Glomerular visceral epithelial cell (primary cell): ENCODE measurements around the gene WDR74.
"Not testable (repeated sequence)": the region's sequence is repeated elsewhere in the genome, so short reads cannot be mapped to it uniquely, and the experiment has no call there.

Experiments used
- DNase-seq: peaks from one replicate; pipeline ENCODE4 v3.0.0-alpha.2; 2016; ENCODE audit errors: extremely low spot score

WDR74 gene

GRCh38 chr11:62839050-62839945, at the start of gene WDR74:
WDR74 (minus strand) TSS chr11:62839590; CDS start chr11:62839570, 20 bp downstream.
- DNase-seq = peak; percentile 84

- DNase-seq = no peak
Measured at GRCh38 chr11:62889126-62889483, 49.7 kb upstream of the WDR74 start.

- DNase-seq = no peak
Measured at GRCh38 chr11:62888406-62888805, 49.0 kb upstream of the WDR74 start.

GRCh38 chr11:62885137-62885750, 45.9 kb upstream of the WDR74 start:
- DNase-seq = no peak

GRCh38 chr11:62883673-62884072, 44.3 kb upstream of the WDR74 start:
- DNase-seq = no peak

GRCh38 chr11:62882788-62883501, 43.6 kb upstream of the WDR74 start:
- DNase-seq = no peak

GRCh38 chr11:62882431-62882749, 43.0 kb upstream of the WDR74 start:
- DNase-seq = no peak

- peak; percentile 95 for DNase-seq
Measured at GRCh38 chr11:62881579-62882430, 42.4 kb upstream of the WDR74 start.

- peak; percentile 85 for DNase-seq
Measured at GRCh38 chr11:62880803-62881578, 41.6 kb upstream of the WDR74 start, which contains the start of gene SLC3A2. SLC3A2 (plus strand) TSS chr11:62880896; CDS start chr11:62881024, 128 bp downstream.

- DNase-seq = peak; percentile 37
Measured at GRCh38 chr11:62880231-62880802, 40.9 kb upstream of the WDR74 start.

GRCh38 chr11:62879235-62879978, 40.0 kb upstream of the WDR74 start:
- no peak for DNase-seq

GRCh38 chr11:62876712-62877111, 37.3 kb upstream of the WDR74 start:
- DNase-seq = no peak

GRCh38 chr11:62875698-62876478, 36.5 kb upstream of the WDR74 start:
- no peak for DNase-seq

GRCh38 chr11:62874851-62875250, 35.5 kb upstream of the WDR74 start:
- DNase-seq = no peak

GRCh38 chr11:62865635-62866034, 26.2 kb upstream of the WDR74 start:
- DNase-seq = no peak

- DNase-seq = no peak
Measured at GRCh38 chr11:62863687-62864335, 24.4 kb upstream of the WDR74 start.

GRCh38 chr11:62861564-62862192, 22.3 kb upstream of the WDR74 start:
- DNase-seq = not testable (repeated sequence)
